DND-41 (cell line): ENCODE measurements around the gene HLA-B.

Experiments used
- EZH2 ChIP-seq: IDR thresholded peaks from 3 replicates; pipeline ENCODE4 v1.6.1; 2012; ENCODE audit warnings: borderline replicate concordance, low read depth, mild to moderate bottlenecking, moderate library complexity, low read length, inconsistent platforms; ENCODE audit not compliant: severe bottlenecking
- TF ChIP-seq, protein P1 (sequence below): IDR thresholded peaks from 2 replicates; pipeline ENCODE4 v1.5.1; 2012; ENCODE audit warnings: borderline replicate concordance, low read length, moderate library complexity, mild to moderate bottlenecking; ENCODE audit not compliant: poor library complexity, severe bottlenecking; ENCODE audit errors: extremely low read depth

DNA sequence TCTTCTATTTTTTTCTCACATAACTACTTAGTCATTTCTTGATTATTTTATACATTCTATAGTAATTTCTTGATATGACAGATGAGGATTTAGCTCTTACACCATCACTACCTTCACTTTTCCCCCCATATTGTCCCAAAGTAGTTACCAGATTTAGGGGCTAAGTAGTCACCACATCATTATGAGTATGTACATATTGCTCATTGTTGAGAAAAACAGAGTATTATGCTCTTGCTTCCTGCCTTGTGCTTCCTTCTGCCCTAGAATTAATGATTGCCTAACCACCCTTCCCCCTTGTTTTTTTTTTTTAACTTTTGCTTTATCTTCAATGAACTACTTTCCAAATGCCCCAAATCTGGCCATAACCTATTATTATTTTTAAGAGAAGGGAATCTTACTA, 6.8 kb upstream of the HLA-B start:
- TF ChIP-seq, protein P1, sequence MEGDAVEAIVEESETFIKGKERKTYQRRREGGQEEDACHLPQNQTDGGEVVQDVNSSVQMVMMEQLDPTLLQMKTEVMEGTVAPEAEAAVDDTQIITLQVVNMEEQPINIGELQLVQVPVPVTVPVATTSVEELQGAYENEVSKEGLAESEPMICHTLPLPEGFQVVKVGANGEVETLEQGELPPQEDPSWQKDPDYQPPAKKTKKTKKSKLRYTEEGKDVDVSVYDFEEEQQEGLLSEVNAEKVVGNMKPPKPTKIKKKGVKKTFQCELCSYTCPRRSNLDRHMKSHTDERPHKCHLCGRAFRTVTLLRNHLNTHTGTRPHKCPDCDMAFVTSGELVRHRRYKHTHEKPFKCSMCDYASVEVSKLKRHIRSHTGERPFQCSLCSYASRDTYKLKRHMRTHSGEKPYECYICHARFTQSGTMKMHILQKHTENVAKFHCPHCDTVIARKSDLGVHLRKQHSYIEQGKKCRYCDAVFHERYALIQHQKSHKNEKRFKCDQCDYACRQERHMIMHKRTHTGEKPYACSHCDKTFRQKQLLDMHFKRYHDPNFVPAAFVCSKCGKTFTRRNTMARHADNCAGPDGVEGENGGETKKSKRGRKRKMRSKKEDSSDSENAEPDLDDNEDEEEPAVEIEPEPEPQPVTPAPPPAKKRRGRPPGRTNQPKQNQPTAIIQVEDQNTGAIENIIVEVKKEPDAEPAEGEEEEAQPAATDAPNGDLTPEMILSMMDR: no peak
- no peak for TF ChIP-seq EZH2
